Neutrophil (primary cell): ENCODE results near the gene NCOA3.

Experiments
- H3K27ac ChIP-seq: fragments of 200-600 bp; sonication (generic); 2 replicates; pipeline ENCODE4 v1.5.1; 2016; ENCODE audit warnings: mild to moderate bottlenecking, moderate library complexity
- H3K27me3 ChIP-seq: fragments of 200-600 bp; sonication (generic); 2 replicates; pipeline ENCODE4 v1.6.0; 2016; ENCODE audit warnings: mild to moderate bottlenecking
- H3K36me3 ChIP-seq: fragments of 200-600 bp; sonication (generic); 2 replicates; pipeline ENCODE4 v1.5.1; 2017
- H3K4me1 ChIP-seq, 2 experiments: fragments of 200-600 bp in 1 of 2; sonication (generic) in 1 of 2; 1 replicate in 1 of 2; 2 replicates in 1 of 2; pipeline versions ENCODE4 v1.5.1 to v1.6.1; 2013 to 2016; ENCODE audit warnings: low read depth in 1 of 2, low read length in 1 of 2, mild to moderate bottlenecking in 1 of 2, moderate library complexity in 1 of 2; ENCODE audit not compliant: control insufficient read depth in 1 of 2, insufficient read depth in 1 of 2
- H3K4me3 ChIP-seq, 2 experiments: fragments of 200-600 bp in 1 of 2; sonication (generic) in 1 of 2; 1 replicate in 1 of 2; 2 replicates in 1 of 2; pipeline ENCODE4 v1.5.1; 2013 to 2016; ENCODE audit warnings: low read depth in 1 of 2, low read length in 1 of 2, mild to moderate bottlenecking in 1 of 2, moderate library complexity in 1 of 2
- H3K9me3 ChIP-seq: fragments of 200-600 bp; sonication (generic); 2 replicates; pipeline ENCODE4 v1.5.1; 2016
- TF ChIP-seq, protein P1 (sequence below): fragments of 200-600 bp; sonication (generic); IDR thresholded peaks from 2 replicates; pipeline ENCODE4 v1.5.1; 2016; ENCODE audit warnings: antibody characterized with exemption

Gene NCOA3

DNA sequence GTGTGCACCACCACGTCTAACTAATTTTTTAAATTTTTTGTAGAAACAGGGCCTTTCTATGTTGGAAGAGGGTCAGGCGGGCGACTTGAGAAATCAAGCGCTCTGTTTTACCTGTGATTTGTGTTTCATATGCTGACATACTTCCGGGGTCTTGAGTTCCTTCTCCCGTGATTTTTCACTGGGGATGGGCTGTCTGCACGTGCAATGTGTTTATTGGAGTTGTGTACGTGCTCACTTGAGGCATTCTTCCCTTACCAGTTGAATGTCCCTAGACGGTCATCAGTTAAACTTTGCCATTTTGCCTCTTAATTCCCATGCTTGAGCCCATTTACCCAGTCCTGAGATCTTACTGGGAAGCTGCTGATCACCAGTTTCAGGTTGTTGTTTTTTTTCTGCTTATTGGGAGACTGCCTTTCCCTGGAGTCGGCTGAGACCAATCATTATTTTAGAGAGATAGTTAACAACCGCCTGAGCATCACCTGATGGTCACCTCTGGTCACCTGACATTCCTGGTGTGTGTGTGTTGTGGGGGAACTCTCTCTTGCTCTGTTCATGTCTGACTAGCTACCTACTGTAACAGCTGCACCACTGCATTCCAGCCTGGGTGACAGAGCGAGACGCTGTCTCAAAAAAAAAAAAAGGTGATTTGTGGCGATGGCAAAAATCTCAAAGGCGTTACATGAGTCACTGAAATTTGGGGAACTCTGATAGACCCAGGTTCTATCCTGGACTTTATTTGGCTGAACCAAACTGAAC lies 34.8 kb upstream of the NCOA3 start:
- no peaks in the 10 kb centered on the region for H3K27me3 ChIP-seq
- H3K36me3 ChIP-seq = no peaks in the 10 kb centered on the region
- TF ChIP-seq, protein P1, sequence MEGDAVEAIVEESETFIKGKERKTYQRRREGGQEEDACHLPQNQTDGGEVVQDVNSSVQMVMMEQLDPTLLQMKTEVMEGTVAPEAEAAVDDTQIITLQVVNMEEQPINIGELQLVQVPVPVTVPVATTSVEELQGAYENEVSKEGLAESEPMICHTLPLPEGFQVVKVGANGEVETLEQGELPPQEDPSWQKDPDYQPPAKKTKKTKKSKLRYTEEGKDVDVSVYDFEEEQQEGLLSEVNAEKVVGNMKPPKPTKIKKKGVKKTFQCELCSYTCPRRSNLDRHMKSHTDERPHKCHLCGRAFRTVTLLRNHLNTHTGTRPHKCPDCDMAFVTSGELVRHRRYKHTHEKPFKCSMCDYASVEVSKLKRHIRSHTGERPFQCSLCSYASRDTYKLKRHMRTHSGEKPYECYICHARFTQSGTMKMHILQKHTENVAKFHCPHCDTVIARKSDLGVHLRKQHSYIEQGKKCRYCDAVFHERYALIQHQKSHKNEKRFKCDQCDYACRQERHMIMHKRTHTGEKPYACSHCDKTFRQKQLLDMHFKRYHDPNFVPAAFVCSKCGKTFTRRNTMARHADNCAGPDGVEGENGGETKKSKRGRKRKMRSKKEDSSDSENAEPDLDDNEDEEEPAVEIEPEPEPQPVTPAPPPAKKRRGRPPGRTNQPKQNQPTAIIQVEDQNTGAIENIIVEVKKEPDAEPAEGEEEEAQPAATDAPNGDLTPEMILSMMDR = no peak
- no peak overlapping the region for H3K4me3 ChIP-seq
- H3K4me1 ChIP-seq = no peaks in the 10 kb centered on the region
- H3K27ac ChIP-seq = no peak overlapping the region
- no peaks in the 10 kb centered on the region for H3K9me3 ChIP-seq

DNA sequence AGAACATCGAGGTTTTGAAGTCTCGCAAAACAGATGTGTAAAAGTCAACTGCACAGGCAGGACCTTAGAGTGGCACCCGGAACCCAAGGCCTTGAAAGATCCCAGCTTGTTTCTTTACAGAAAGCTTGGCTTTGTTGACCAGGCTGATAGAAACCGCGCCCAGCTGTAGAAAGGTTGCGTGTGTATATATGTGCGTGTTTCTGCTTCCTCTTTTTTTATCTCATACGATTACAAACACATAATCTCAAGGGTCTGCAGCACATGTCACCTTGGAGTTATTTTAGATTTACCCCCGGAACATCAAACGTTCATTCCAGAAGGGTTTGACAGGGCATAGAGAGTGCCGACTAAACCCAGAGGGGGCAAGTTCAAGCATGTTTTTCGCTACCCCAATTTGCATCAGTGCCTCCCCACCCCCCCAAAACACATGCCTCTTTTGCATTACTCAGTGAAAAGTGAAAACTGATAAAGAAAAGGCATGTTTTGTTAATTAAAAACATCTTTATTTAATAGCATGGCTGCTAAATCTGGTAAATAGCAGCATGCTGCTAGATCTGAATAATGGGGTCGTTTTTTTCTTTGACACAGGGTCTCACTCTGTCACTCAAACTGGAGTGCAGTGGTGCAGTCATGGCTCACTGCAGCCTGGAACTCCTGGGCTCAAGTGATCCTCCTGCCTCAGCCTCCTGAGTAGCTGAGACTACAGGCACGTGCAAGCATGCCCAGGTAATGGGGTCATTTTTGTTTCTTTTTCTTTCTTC lies 33.2 kb upstream of the NCOA3 start:
- no peaks in the 10 kb centered on the region for H3K9me3 ChIP-seq
- TF ChIP-seq, protein P1 = no peak
- H3K27me3 ChIP-seq = no peaks in the 10 kb centered on the region
- no peaks in the 10 kb centered on the region for H3K4me1 ChIP-seq
- no peak overlapping the region for H3K27ac ChIP-seq
- no peak overlapping the region for H3K4me3 ChIP-seq
- no peaks in the 10 kb centered on the region for H3K36me3 ChIP-seq

DNA sequence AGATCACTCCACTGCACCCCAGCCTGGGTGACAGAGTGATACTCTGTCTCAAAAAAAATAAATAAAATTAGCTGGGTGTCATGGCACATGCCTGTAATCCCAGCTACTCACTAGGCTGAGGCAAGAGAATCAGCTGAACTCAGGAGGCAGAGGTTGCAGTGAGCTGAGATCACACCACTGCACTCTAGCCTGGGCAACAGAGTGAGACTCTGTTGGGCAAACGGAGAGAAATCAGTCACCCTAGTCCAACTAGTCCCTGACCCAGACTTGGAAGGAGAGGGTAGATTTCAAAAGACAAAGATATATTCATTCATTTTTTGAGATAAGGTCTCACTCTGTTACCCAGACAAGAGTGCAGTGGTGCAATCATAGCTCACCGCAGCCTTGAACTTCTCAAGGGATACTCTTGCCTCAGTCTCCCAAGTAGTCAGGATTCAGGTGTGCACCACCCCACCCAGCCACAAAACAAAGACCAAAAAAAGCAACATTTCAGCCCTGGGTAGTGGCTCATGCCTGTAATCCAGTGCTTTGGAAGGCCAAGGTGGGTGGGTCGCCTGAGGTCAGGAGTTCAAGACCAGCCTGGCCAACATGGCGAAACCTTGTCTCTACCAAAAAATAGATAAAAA lies 26.2 kb upstream of the NCOA3 start:
- Histone ChIP-seq H3K9me3 (no peaks in the 10 kb centered on the region), H3K36me3 (no peaks in the 10 kb centered on the region), H3K27ac (no peak overlapping the region), H3K4me3 (no peak overlapping the region), H3K4me1 (no peaks in the 10 kb centered on the region), H3K27me3 (no peaks in the 10 kb centered on the region)
- TF ChIP-seq, protein P1 = no peak

DNA sequence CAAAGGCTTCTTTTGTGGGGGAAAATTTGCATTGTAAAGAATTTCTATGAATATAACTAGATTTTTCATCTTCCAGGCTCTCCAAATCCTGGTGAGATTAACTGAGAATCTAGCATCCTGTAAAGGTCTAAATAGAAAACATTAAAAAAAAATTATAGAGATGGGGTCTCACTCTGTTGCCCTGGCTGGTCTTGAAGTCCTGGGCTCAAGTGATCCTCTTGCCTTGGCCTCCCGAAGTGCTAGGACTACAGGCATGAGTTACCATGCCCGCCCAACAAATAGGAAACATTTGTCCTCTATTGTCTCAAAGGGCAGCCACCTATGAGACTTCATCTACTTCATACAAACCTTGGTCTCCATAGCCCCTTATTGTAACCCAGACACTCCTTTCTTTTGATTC lies 25.2 kb upstream of the NCOA3 start:
- no peaks in the 10 kb centered on the region for H3K27me3 ChIP-seq
- no peaks in the 10 kb centered on the region for H3K4me1 ChIP-seq
- TF ChIP-seq, protein P1 = no peak
- H3K9me3 ChIP-seq = no peaks in the 10 kb centered on the region
- no peaks in the 10 kb centered on the region for H3K36me3 ChIP-seq
- H3K4me3 ChIP-seq = no peak overlapping the region
- no peak overlapping the region for H3K27ac ChIP-seq

DNA sequence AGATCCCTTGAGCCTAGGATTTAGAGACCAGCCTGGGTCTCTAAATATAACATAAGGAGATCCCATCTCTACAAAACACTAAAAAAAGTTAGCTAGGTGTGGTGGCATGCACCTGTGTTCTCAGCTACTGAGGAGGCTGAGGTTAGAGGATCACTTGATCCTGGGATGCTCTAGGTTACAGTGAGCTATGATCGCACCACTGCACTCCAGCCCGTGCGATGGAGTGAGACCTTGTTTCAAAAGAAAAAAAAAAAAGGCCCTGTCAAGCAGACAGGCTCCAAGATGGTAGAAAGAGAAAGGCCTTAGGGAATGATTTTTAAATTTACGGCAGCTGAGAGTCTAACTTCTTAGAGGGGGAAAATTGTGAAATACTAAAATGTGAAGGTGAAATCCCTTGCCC lies 22.6 kb upstream of the NCOA3 start:
- Histone ChIP-seq H3K4me3 (no peak overlapping the region), H3K27me3 (no peaks in the 10 kb centered on the region), H3K36me3 (no peaks in the 10 kb centered on the region), H3K4me1 (no peaks in the 10 kb centered on the region), H3K27ac (no peak overlapping the region), H3K9me3 (no peaks in the 10 kb centered on the region)
- TF ChIP-seq, protein P1 = no peak
